D341Med (cell line): ENCODE results near the gene WAC.

Source experiments
- DNase-seq: peaks from one replicate; pipeline ENCODE4 v3.0.0; 2012; ENCODE audit warnings: low spot score

The WAC gene

GRCh38 chr10:28530751-28531150 is 2.2 kb upstream of the WAC start:
- DNase-seq, result no peak

- DNase-seq, result no peak
These were observed 257 bp downstream of the WAC start for GRCh38 chr10:28533186-28533564.

- DNase-seq, result peak; percentile 76
These were observed 820 bp downstream of the WAC start for GRCh38 chr10:28533571-28534304.

GRCh38 chr10:28535846-28536245 is 2.9 kb downstream of the WAC start:
- no peak for DNase-seq

GRCh38 chr10:28538595-28538994 is 5.7 kb downstream of the WAC start:
- DNase-seq, result no peak

- DNase-seq, result no peak
These were observed 7.2 kb downstream of the WAC start for GRCh38 chr10:28540145-28540544.

GRCh38 chr10:28541717-28542365 is 8.9 kb downstream of the WAC start:
- no peak for DNase-seq

GRCh38 chr10:28542728-28543127 is 9.8 kb downstream of the WAC start:
- DNase-seq, result no peak

- DNase-seq, result no peak
These were observed 11.1 kb downstream of the WAC start for GRCh38 chr10:28544058-28544457.

- no peak for DNase-seq
These were observed 13.2 kb downstream of the WAC start for GRCh38 chr10:28545967-28546644.

- no peak for DNase-seq
These were observed 16.0 kb downstream of the WAC start for GRCh38 chr10:28548781-28549498.

GRCh38 chr10:28551086-28551485 is 18.2 kb downstream of the WAC start:
- DNase-seq, result no peak

- no peak for DNase-seq
These were observed 19.9 kb downstream of the WAC start for GRCh38 chr10:28552775-28553174.

GRCh38 chr10:28554009-28554408 is 21.1 kb downstream of the WAC start:
- DNase-seq, result no peak

GRCh38 chr10:28554952-28555351 is 22.0 kb downstream of the WAC start:
- no peak for DNase-seq

GRCh38 chr10:28555358-28555757 is 22.4 kb downstream of the WAC start:
- DNase-seq, result no peak

- no peak for DNase-seq
These were observed 23.2 kb downstream of the WAC start for GRCh38 chr10:28556142-28556541.

GRCh38 chr10:28558186-28558585 is 25.3 kb downstream of the WAC start:
- no peak for DNase-seq

GRCh38 chr10:28558923-28559508 is 26.1 kb downstream of the WAC start:
- no peak for DNase-seq

- DNase-seq, result no peak
These were observed 26.7 kb downstream of the WAC start for GRCh38 chr10:28559618-28560017.

GRCh38 chr10:28560617-28561016 is 27.7 kb downstream of the WAC start:
- no peak for DNase-seq

- no peak for DNase-seq
These were observed 28.6 kb downstream of the WAC start for GRCh38 chr10:28561531-28561930.
